GM12874 (cell line): ENCODE measurements around the gene SIRT3.

Experiments used
- CTCF ChIP-seq: IDR thresholded peaks from 2 replicates; pipeline ENCODE4 v1.5.1; 2011; ENCODE audit warnings: low read depth, mild to moderate bottlenecking, control low read depth, low read length, moderate library complexity; ENCODE audit not compliant: insufficient read depth

SIRT3 gene

GRCh38 chr11:255176-255575, 19.0 kb upstream of the SIRT3 start:
- TF ChIP-seq CTCF = no peak

- TF ChIP-seq CTCF = no peak
Measured at GRCh38 chr11:253886-254270, 17.7 kb upstream of the SIRT3 start.

GRCh38 chr11:253160-253885, 17.2 kb upstream of the SIRT3 start:
- TF ChIP-seq CTCF = no peak

DNA sequence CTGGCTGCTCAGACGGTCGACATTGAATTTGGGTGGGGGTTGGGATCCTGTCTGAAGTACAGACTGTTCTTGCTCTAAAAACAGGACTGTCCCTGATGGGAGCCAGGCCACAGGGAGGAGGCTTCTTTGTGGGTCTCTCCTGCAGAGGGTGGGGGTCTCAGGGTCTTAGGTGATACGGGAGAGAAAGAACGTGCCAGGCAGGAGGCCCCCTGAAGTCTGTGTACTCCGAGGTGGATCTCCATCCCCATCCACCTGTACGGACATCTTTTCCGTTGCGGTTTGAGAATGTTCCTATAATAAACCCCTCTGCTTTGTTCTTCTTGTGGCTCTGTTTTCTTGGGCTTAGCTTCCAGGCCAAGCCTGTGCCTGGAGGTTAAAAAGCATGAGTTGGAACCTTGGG, 16.5 kb upstream of the SIRT3 start:
- no peak for TF ChIP-seq CTCF

- no peak for TF ChIP-seq CTCF
Measured at GRCh38 chr11:251550-251949, 15.4 kb upstream of the SIRT3 start.

DNA sequence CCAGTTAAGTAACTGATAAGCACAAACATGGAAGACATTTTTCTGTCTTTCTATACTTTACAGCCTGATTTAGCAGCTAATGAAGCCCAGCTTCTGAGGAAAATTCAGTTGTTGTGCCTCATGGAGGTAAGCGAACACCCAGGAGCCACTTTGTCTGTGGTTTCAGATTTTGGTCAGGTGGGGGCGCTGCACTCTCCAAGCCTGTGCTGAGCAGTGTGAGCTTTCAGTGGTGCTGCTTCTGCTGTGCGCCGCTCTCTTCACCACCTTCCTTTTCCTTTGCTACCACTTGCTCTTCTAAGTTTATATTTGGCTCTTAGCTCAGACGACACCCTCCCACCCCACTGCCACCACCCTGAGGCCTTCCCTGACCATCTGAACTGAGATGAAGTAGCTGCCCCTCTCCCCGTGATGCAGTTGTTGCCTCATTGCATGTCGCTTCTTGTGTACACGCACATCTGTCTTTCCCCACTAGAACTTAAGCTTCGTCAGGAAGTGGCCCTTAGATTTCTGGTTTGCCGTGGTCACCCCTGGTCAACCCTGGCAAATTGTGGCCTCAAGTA, 14.7 kb upstream of the SIRT3 start:
- peak; percentile 77 for TF ChIP-seq CTCF

- TF ChIP-seq CTCF = no peak
Measured at GRCh38 chr11:250274-250673, 14.1 kb upstream of the SIRT3 start.
